Measurements from ENCODE around the gene NFE2L3.

DNA sequence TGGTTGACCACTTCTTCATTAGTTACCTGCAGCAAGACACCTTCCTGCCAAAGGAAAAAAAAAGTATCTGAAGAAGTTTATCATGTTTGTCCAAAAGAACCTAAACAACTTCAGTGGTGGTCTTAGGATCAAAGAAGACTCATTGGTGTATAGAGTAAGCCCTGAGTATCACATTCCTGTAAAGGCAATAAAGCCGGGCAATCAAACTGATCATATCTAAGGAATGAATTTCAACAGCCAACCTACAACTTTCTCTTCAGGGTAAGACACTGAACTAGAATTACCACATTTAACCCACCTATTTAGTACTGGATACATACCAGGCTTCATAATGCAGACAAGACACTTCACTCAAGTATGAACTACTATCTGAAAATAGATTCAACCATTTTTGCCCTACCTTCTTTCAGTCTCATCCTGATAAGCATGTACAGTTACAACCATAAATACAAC is 38.4 kb downstream of the NFE2L3 start:
- TF ChIP-seq, protein P1, sequence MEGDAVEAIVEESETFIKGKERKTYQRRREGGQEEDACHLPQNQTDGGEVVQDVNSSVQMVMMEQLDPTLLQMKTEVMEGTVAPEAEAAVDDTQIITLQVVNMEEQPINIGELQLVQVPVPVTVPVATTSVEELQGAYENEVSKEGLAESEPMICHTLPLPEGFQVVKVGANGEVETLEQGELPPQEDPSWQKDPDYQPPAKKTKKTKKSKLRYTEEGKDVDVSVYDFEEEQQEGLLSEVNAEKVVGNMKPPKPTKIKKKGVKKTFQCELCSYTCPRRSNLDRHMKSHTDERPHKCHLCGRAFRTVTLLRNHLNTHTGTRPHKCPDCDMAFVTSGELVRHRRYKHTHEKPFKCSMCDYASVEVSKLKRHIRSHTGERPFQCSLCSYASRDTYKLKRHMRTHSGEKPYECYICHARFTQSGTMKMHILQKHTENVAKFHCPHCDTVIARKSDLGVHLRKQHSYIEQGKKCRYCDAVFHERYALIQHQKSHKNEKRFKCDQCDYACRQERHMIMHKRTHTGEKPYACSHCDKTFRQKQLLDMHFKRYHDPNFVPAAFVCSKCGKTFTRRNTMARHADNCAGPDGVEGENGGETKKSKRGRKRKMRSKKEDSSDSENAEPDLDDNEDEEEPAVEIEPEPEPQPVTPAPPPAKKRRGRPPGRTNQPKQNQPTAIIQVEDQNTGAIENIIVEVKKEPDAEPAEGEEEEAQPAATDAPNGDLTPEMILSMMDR (conservative IDR thresholded peaks at IDR 0.05; ENCODE audit: low read length) = no peak
- TF ChIP-seq EZH2phosphoT487 (IDR thresholded peaks at IDR 0.05; ENCODE audit: borderline replicate concordance) = no peak
